ENCODE results near the gene VSIR.

VSIR gene

DNA sequence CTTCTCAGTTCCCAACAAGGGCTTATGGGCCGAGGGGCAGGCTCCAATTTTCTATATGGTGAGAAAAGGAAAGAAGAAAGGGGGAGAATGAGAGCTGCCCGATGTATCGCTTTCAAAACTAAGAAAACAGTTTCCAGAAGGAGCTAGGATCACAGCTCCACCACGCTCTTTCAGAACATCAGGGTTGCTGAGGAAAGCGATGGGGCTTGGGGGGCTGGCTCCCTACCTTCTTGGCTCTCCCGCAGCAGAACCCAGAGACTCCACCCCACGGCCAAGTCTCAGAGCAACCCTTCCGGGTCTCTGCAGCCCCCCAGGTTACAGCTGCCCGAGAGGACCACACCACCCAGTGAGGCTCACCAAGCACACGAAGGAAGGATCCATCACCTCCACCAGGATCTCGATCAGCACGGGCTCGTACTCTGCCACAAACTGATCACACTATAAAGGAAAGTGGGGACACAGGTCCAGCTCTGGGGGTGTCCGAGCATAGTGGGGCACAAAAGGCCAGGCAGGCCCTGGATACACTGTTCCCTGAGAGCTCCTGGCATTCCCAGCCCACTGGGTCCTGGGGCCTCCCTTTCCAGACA, 45.4 kb upstream of the VSIR start:
- POLR2A ChIA-PET, result interaction anchor here (0.6 to 0.9 kb wide), 2 partner anchors 10 to 1643 kb away, joined by 3 to 5 read pairs; no protein-coding TSS in a partner anchor
- no peak for DNase-seq (ENCODE audit: extremely low spot score)
- TF ChIP-seq, protein P1, sequence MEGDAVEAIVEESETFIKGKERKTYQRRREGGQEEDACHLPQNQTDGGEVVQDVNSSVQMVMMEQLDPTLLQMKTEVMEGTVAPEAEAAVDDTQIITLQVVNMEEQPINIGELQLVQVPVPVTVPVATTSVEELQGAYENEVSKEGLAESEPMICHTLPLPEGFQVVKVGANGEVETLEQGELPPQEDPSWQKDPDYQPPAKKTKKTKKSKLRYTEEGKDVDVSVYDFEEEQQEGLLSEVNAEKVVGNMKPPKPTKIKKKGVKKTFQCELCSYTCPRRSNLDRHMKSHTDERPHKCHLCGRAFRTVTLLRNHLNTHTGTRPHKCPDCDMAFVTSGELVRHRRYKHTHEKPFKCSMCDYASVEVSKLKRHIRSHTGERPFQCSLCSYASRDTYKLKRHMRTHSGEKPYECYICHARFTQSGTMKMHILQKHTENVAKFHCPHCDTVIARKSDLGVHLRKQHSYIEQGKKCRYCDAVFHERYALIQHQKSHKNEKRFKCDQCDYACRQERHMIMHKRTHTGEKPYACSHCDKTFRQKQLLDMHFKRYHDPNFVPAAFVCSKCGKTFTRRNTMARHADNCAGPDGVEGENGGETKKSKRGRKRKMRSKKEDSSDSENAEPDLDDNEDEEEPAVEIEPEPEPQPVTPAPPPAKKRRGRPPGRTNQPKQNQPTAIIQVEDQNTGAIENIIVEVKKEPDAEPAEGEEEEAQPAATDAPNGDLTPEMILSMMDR (IDR thresholded peaks at IDR 0.05; ENCODE audit: control extremely low read depth, extremely low read depth, low read depth, missing control alignments), result no peak
- CTCF ChIA-PET, result interaction anchor here (1.0 to 2.2 kb wide), 4 partner anchors 17 to 230 kb away, joined by 3 to 11 read pairs (median 4); no protein-coding TSS in a partner anchor

DNA sequence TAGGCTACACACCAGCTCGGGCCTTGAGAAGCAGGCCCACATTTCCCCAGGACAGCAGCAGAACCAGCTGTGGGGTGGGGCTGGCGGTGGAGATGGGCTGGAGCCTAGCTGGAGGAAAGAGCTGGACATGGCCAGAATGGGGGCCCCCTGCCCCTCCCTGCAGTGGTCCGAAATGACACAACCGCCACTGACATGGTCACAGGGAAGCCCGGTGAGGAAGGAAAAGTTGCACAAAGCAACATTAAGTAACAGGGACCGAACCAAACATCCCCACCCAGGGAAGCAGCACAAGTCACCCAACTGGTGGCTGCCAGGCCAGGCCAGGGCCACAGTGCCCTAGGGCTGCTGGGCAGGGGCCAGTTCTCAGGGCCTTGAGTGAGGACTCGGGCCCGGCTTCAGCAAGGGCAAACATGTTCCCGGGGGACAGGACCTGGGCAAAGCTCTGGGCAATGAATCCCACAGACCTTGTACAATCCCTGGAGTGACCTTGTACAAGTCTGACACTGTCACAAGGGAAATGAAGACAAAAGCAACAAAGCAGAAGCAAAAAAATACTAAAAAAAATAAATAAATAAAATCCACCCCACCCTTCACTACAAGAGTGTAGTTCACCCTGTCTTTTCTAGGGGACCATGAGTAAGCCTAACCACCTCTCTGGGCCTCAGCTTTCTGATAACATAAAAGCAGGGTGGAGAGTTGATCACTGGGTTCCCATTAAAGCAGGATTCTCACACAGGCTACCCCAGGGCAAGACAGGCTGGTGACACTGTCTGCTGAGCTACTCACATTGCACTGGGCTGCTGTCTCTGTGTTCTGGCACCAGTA, 44.7 kb upstream of the VSIR start:
- CTCF ChIA-PET, result interaction anchor here (0.6 to 2.2 kb wide), 5 partner anchors 7 to 231 kb away, joined by 3 to 11 read pairs (median 4); no protein-coding TSS in a partner anchor
- no peak for DNase-seq (ENCODE audit: extremely low spot score)
- TF ChIP-seq, protein P1 (IDR thresholded peaks at IDR 0.05; ENCODE audit: control extremely low read depth, extremely low read depth, low read depth, missing control alignments), result no peak
- POLR2A ChIA-PET, result interaction anchor here (0.9 kb wide), 1 partner anchor 9 kb away, joined by 3 read pairs; no protein-coding TSS in a partner anchor

DNA sequence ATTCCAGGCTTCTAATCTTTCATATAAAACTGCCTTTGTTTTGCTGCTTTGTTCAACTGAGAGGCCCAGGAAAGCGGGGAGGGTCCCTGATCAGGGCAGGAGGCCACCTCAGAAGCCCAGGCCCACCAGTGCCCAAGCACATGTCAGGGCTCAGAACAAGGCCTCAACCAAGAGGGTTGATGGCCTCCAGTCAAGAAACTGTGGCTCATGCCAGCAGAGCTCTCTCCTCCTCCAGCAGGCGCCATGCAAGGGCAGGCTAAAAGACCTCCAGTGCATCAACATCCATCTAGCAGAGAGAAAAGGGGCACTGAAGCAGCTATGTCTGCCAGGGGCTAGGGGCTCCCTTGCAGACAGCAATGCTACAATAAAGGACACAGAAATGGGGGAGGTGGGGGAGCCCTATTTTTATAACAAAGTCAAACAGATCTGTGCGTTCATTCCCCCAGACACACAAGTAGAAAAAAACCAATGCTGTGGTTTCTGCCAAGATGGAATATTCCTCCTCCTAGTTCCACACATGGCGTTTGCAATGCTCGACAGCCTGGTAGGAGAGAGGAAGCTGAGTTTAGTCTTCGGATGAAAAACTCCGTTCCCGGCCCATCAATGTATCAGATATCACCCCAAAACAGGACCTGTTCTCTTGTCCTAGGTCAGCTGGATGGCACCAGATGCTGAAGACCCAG, 43.8 kb upstream of the VSIR start:
- ChIA-PET CTCF (interaction anchor here (1.3 to 1.9 kb wide), 3 partner anchors 8 to 79 kb away, joined by 3 to 4 read pairs (median 4); no protein-coding TSS in a partner anchor), POLR2A (no interaction called here)
- TF ChIP-seq, protein P1 (IDR thresholded peaks at IDR 0.05; ENCODE audit: control extremely low read depth, extremely low read depth, low read depth, missing control alignments), result no peak
- DNase-seq (ENCODE audit: extremely low spot score), result no peak

DNA sequence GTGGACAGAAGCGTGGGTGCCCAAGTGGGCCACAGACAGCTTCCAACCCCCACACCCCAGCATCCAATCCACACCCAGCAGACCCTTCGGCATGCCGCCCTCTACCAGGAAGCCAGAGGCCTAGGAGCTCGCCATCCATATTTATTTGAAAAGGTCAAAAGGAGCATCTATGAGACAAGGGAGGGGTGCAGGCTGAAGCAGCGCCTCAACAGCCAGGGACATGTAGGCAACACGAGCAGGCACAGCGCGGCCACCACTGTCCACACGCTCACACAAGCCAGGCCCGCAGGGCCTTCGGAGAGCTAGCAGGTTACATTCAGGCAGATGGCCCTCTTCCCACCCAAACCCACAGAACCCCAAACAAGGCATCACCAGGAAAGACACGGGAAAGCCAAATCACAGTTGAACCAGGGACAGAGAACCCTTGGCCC, 43.1 kb upstream of the VSIR start:
- DNase-seq (ENCODE audit: extremely low spot score), result no peak
- POLR2A ChIA-PET, result no interaction called here
- TF ChIP-seq, protein P1 (IDR thresholded peaks at IDR 0.05; ENCODE audit: control extremely low read depth, extremely low read depth, low read depth, missing control alignments), result no peak
- CTCF ChIA-PET, result interaction anchor here (0.7 to 1.9 kb wide), 4 partner anchors 9 to 434 kb away, joined by 3 to 4 read pairs (median 4); no protein-coding TSS in a partner anchor

DNA sequence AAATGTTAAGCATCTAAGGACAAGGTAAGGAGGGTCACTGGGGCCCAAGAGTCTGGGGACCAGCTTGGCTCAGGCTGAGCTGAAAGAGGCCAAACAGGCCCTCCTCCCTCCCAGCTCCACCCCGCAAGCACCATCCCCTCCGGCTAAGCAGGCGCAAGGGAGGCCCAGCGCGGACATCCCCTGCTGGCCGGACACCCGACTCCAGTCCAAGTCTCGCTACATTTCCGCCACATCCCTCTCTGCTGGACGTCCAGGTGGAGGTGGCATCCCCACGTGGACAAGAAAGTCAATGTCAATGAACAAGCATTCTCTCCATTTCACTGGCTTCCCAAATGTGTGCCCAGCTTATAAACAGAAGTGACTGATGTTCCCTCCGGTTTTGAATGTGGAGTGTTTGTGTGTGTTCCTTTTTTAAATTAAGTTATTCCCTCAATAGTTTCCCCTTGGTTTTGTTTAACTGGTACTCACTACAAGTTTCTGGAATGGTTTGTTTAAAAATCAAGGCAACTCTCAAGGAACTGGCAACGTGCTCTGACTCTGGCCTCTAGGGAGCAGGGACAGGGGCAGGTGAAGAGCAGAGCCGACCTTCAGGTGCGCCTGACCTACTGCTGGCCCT, 42.3 kb upstream of the VSIR start:
- ChIA-PET CTCF (interaction anchor here (0.7 to 5.1 kb wide), 7 partner anchors 10 to 433 kb away, joined by 3 to 34 read pairs (median 4); no protein-coding TSS in a partner anchor), POLR2A (no interaction called here)
- DNase-seq (ENCODE audit: extremely low spot score), result no peak
- TF ChIP-seq, protein P1 (IDR thresholded peaks at IDR 0.05; ENCODE audit: control extremely low read depth, extremely low read depth, low read depth, missing control alignments), result no peak

Data from GM10248 (cell line).